Measurements from ENCODE around the gene ZNF324. TPM values are rescaled to one million over a fixed set of nuclear protein-coding genes. Genes with fewer than 3 reads are reported as not detected.
A peak's percentile ranks its signal among the peaks of the same experiment; 100 is the strongest.

Gene ZNF324
- total RNA-seq, 1 experiment from 2014 or later = 6.5 TPM

DNA sequence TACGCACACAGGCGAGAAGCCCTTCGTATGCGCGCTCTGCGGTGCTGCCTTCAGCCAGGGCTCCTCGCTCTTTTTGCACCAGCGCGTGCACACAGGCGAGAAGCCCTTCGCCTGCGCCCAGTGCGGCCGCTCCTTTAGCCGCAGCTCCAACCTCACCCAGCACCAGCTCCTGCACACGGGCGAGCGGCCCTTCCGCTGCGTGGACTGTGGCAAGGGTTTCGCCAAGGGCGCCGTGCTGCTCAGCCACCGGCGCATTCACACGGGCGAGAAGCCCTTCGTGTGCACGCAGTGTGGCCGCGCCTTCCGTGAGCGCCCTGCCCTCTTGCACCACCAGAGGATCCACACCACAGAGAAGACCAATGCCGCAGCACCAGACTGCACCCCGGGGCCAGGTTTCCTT is 10.8 kb upstream of the ZNF324 start:
- Mint-ChIP-seq H3K4me1 (ENCODE audit: insufficient read depth, unreplicated experiment) (peaks cover 19% of the 10 kb centered on the region), H3K27me3 (ENCODE audit: insufficient read depth, unreplicated experiment) (no peaks in the 10 kb centered on the region), H3K36me3 (ENCODE audit: insufficient read depth, unreplicated experiment) (peaks cover 28% of the 10 kb centered on the region), H3K9me3 (ENCODE audit: unreplicated experiment) (no peaks in the 10 kb centered on the region), H3K4me3 (ENCODE audit: unreplicated experiment) (no peak overlapping the region), H3K27ac (ENCODE audit: low read depth, unreplicated experiment) (no peak overlapping the region)
- POLR2A ChIA-PET = no interaction called here
- no TSS peak for BruUV-seq (replicated peaks)
- CTCF ChIA-PET = no interaction called here
- DNase-seq (ENCODE audit: unreplicated experiment) = no peak
- TF ChIP-seq, protein P1, sequence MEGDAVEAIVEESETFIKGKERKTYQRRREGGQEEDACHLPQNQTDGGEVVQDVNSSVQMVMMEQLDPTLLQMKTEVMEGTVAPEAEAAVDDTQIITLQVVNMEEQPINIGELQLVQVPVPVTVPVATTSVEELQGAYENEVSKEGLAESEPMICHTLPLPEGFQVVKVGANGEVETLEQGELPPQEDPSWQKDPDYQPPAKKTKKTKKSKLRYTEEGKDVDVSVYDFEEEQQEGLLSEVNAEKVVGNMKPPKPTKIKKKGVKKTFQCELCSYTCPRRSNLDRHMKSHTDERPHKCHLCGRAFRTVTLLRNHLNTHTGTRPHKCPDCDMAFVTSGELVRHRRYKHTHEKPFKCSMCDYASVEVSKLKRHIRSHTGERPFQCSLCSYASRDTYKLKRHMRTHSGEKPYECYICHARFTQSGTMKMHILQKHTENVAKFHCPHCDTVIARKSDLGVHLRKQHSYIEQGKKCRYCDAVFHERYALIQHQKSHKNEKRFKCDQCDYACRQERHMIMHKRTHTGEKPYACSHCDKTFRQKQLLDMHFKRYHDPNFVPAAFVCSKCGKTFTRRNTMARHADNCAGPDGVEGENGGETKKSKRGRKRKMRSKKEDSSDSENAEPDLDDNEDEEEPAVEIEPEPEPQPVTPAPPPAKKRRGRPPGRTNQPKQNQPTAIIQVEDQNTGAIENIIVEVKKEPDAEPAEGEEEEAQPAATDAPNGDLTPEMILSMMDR (IDR thresholded peaks at IDR 0.05; ENCODE audit: unreplicated experiment) = no peak
- intact Hi-C loops (cut with micrococcal nuclease) = no loop called here

DNA sequence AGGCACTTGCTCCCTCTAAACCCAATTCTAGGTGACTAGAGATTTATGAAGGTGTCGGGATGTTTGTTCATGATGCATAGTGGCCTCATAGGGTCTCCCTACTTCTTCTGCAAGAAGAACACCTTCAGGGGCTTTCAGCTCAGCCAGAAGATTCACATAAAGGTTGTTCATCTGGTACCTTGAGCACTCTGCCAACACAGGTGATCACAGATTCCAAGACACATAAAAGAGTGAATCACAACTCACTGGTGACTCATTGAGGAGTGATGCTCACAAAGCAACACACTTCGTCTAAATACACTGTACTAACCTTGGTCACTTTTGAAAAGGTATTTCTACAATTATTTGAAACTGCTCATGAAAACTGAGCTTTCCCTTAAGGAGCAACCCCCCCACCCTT is 6.8 kb upstream of the ZNF324 start:
- Mint-ChIP-seq H3K4me3 (ENCODE audit: unreplicated experiment) (no peak overlapping the region), H3K27ac (ENCODE audit: low read depth, unreplicated experiment) (no peak overlapping the region), H3K9me3 (ENCODE audit: unreplicated experiment) (no peaks in the 10 kb centered on the region), H3K27me3 (ENCODE audit: insufficient read depth, unreplicated experiment) (no peaks in the 10 kb centered on the region), H3K36me3 (ENCODE audit: insufficient read depth, unreplicated experiment) (peaks cover 29% of the 10 kb centered on the region), H3K4me1 (ENCODE audit: insufficient read depth, unreplicated experiment) (peaks cover 6% of the 10 kb centered on the region)
- BruUV-seq (replicated peaks) = no TSS peak
- intact Hi-C loops (cut with micrococcal nuclease) = no loop called here
- ChIA-PET CTCF (interaction anchor here (0.6 to 1.7 kb wide), 7 partner anchors 9 to 116 kb away, joined by 3 to 5 read pairs (median 3); no protein-coding TSS in a partner anchor), POLR2A (interaction anchor here (0.7 to 1.8 kb wide), 5 partner anchors 9 to 97 kb away, joined by 3 to 11 read pairs (median 5); partner anchors contain the start of genes RPS5 and ZNF324B)
- peak; percentile 47 for DNase-seq (ENCODE audit: unreplicated experiment)
- TF ChIP-seq, protein P1 (IDR thresholded peaks at IDR 0.05; ENCODE audit: unreplicated experiment) = no peak

DNA sequence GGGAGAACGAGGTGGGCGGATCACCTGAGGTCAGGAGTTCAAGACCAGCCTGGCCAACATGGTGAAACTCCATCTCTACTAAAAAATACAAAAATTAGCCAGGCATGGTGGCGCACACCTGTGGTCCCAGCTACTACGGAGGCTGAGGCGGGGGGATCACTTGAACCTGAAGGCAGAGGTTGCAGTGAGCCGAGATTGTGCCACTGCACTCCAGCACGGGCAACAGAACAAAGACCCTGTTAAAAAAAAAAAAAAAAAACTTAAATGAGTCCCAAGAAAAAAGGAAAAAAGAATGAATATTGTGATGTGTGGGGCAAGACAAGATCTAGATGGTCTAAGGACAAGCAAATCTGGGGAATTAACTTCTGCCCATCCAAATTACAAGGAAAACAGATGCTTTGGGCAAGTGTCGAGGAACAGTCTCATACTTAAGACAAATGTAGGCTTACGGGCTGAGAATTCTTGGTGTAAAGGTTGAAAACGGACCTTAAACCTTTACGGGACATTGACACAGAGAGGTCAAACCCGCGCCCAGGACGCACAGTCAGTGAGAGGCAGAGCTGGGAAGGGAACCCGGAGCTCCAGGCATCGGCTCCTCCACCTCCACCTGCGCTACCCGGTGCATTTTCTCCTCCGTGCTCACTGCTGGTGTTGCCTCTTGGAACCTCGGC is 656 bp upstream of the ZNF324 start:
- H3K27ac Mint-ChIP-seq (ENCODE audit: low read depth, unreplicated experiment) = peak overlapping the region; percentile 78
- H3K36me3 Mint-ChIP-seq (ENCODE audit: insufficient read depth, unreplicated experiment) = peaks cover 22% of the 10 kb centered on the region
- intact Hi-C loops (cut with micrococcal nuclease) = loop anchor here (1.0 to 5.0 kb wide), 2 partner anchors 58 to 139 kb away; partner anchors contain the start of genes ZNF584 and ZSCAN22
- no peaks in the 10 kb centered on the region for H3K9me3 Mint-ChIP-seq (ENCODE audit: unreplicated experiment)
- no TSS peak for BruUV-seq (replicated peaks)
- H3K4me1 Mint-ChIP-seq (ENCODE audit: insufficient read depth, unreplicated experiment) = peaks cover 13% of the 10 kb centered on the region
- H3K4me3 Mint-ChIP-seq (ENCODE audit: unreplicated experiment) = peak overlapping the region; percentile 82
- TF ChIP-seq, protein P1 (IDR thresholded peaks at IDR 0.05; ENCODE audit: unreplicated experiment) = no peak
- POLR2A ChIA-PET = interaction anchor here (0.7 to 1.5 kb wide), 5 partner anchors 33 to 548 kb away, joined by 3 to 7 read pairs (median 3); partner anchors contain the start of genes TRIM28, ZBTB45 and ZNF584
- CTCF ChIA-PET = interaction anchor here (1.1 kb wide), 1 partner anchor 15 kb away, joined by 4 read pairs; the partner anchor contains the start of gene ZNF324B
- no peaks in the 10 kb centered on the region for H3K27me3 Mint-ChIP-seq (ENCODE audit: insufficient read depth, unreplicated experiment)
- DNase-seq (ENCODE audit: unreplicated experiment) = no peak

DNA sequence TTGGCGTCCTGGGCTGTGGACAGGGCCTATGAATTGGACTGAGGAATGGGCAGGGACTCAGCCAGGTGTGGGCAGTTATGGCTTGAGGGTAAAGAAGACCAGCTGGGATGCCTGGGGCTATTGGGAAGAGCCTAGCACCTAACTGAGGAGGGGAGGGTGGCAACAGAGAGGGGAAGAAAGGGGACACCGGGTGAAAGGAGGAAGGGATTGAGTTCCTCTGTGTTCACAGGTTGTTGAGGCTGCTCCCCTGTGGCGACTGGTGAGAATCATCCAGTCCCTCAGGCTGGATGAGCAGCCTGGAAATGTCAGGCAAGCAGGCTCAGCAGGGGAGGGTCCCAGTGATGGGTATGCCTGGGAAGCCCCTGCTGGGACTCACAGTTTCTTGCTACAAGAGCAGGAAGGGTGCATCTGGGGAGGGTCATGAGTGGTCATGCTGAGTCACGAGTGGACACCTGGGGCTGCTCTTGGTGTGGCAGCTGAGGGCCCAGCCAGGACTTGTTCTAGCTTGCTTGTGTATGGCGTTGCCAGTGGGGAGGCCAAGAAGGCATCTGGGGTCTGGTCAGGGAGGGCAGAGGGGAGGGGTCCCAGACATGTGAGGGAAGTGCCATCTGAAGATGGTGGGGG is 1.4 kb downstream of the ZNF324 start:
- TF ChIP-seq, protein P1 (IDR thresholded peaks at IDR 0.05; ENCODE audit: unreplicated experiment) = no peak
- Mint-ChIP-seq H3K4me3 (ENCODE audit: unreplicated experiment) (peak overlapping the region; percentile 82), H3K36me3 (ENCODE audit: insufficient read depth, unreplicated experiment) (peaks cover 34% of the 10 kb centered on the region), H3K27ac (ENCODE audit: low read depth, unreplicated experiment) (peak overlapping the region; percentile 54), H3K9me3 (ENCODE audit: unreplicated experiment) (no peaks in the 10 kb centered on the region), H3K4me1 (ENCODE audit: insufficient read depth, unreplicated experiment) (peaks cover 13% of the 10 kb centered on the region), H3K27me3 (ENCODE audit: insufficient read depth, unreplicated experiment) (no peaks in the 10 kb centered on the region)
- intact Hi-C loops (cut with micrococcal nuclease) = loop anchor here (5.0 kb wide), 1 partner anchor 141 kb away; the partner anchor contains the start of gene ZSCAN22
- no peak for DNase-seq (ENCODE audit: unreplicated experiment)
- ChIA-PET CTCF (interaction anchor here (0.7 to 1.0 kb wide), 2 partner anchors 8 to 80 kb away, joined by 5 to 6 read pairs; no protein-coding TSS in a partner anchor), POLR2A (interaction anchor here (0.8 to 1.2 kb wide), 2 partner anchors 8 to 285 kb away, joined by 3 read pairs; partner anchors contain the start of gene ZNF274)
- no TSS peak for BruUV-seq (replicated peaks)

All from MCF 10A (cell line).